KMS-11 (cell line): ENCODE results near the gene USP3.

ENCODE experiments used
- H2AFZ ChIP-seq: fragments of 200-600 bp; sonication (generic); 2 replicates; pipeline ENCODE4 v1.6.1; 2016; ENCODE audit warnings: antibody characterized with exemption, mixed run types, low read depth
- H3K27ac ChIP-seq: fragments of 200-600 bp; sonication (generic); 2 replicates; pipeline ENCODE4 v1.6.1; 2016; ENCODE audit warnings: mild to moderate bottlenecking, mixed run types
- H3K27me3 ChIP-seq: fragments of 200-600 bp; sonication (generic); 2 replicates; pipeline ENCODE4 v1.6.1; 2017; ENCODE audit warnings: mild to moderate bottlenecking, low read depth, mixed run types, moderate library complexity; ENCODE audit not compliant: insufficient read depth
- H3K36me3 ChIP-seq: fragments of 200-600 bp; sonication (generic); 2 replicates; pipeline ENCODE4 v1.6.1; 2017; ENCODE audit warnings: mild to moderate bottlenecking, mixed run types; ENCODE audit not compliant: insufficient read depth
- H3K4me1 ChIP-seq: fragments of 200-600 bp; sonication (generic); 2 replicates; pipeline ENCODE4 v1.6.1; 2016; ENCODE audit warnings: mild to moderate bottlenecking, low read depth, mixed run types; ENCODE audit not compliant: poor library complexity, severe bottlenecking
- H3K4me2 ChIP-seq: fragments of 200-600 bp; sonication (generic); 2 replicates; pipeline ENCODE4 v1.7.0; 2016; ENCODE audit warnings: mild to moderate bottlenecking, mixed run types
- H3K4me3 ChIP-seq: fragments of 200-600 bp; sonication (generic); IDR thresholded peaks from 2 replicates; pipeline ENCODE4 v1.6.1; 2017; ENCODE audit warnings: low read depth, low read length, mixed read lengths; ENCODE audit not compliant: insufficient read depth
- H3K79me2 ChIP-seq: fragments of 200-600 bp; sonication (generic); 2 replicates; pipeline ENCODE4 v1.6.1; 2016; ENCODE audit warnings: low read depth, mixed run types; ENCODE audit not compliant: insufficient read depth
- H3K9ac ChIP-seq: fragments of 200-600 bp; sonication (generic); 2 replicates; pipeline ENCODE4 v1.6.1; 2016; ENCODE audit warnings: mild to moderate bottlenecking, mixed run types
- H4K20me1 ChIP-seq: fragments of 200-600 bp; sonication (generic); 2 replicates; pipeline ENCODE4 v1.6.1; 2016; ENCODE audit warnings: mild to moderate bottlenecking, mixed run types; ENCODE audit not compliant: insufficient read depth
- TF ChIP-seq, protein P1 (sequence below): fragments of 200-600 bp; sonication (generic); conservative IDR thresholded peaks from 2 replicates; pipeline ENCODE4 v1.6.1; 2017; ENCODE audit warnings: low read depth, mild to moderate bottlenecking, antibody characterized with exemption, low read length, moderate library complexity, mixed read lengths

USP3 gene

DNA sequence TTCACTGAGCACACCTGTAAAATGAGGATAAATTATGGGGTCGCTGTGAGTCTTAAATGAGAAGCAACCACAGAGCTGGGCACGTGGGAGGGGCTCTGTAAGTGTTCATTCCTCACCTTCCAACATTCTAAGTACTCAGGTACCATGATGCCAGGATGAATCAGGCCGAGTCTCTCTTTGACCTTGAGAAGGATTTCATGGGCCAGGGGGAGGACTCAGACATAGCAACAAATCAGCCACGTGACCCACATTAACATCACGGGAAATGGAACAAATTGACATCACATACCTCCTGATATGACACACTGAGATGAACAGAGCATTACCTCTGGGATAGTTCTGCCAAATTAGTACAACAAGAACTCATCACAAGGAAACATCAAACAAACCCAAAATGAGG is 35.2 kb upstream of the USP3 start:
- Histone ChIP-seq H2AFZ (no peak overlapping the region), H3K27ac (no peak overlapping the region), H3K9ac (no peak overlapping the region), H3K4me1 (peaks cover 32% of the 10 kb centered on the region), H3K4me3 (no peak overlapping the region), H3K27me3 (no peaks in the 10 kb centered on the region), H3K36me3 (no peaks in the 10 kb centered on the region), H4K20me1 (no peaks in the 10 kb centered on the region), H3K79me2 (no peaks in the 10 kb centered on the region), H3K4me2 (no peak overlapping the region)
- TF ChIP-seq, protein P1, sequence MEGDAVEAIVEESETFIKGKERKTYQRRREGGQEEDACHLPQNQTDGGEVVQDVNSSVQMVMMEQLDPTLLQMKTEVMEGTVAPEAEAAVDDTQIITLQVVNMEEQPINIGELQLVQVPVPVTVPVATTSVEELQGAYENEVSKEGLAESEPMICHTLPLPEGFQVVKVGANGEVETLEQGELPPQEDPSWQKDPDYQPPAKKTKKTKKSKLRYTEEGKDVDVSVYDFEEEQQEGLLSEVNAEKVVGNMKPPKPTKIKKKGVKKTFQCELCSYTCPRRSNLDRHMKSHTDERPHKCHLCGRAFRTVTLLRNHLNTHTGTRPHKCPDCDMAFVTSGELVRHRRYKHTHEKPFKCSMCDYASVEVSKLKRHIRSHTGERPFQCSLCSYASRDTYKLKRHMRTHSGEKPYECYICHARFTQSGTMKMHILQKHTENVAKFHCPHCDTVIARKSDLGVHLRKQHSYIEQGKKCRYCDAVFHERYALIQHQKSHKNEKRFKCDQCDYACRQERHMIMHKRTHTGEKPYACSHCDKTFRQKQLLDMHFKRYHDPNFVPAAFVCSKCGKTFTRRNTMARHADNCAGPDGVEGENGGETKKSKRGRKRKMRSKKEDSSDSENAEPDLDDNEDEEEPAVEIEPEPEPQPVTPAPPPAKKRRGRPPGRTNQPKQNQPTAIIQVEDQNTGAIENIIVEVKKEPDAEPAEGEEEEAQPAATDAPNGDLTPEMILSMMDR = no peak

DNA sequence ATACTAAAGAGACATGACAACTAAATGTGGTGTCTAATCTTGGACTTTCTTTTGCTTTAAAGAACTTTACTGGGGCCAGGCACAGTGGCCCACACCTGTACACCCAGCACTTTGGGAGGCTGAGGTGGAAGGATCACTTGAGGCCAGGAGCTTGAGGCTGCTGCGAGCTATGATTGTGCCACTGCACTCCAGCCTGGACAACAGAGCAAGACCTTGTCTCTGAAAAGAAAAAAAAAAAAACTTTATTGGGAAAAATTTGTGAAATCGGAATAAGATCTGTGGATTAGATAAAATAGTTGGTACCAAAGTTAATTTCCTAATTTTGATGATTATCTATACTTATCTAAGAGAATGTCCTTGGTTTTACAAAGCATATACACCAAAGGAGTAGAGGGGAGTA is 34.4 kb upstream of the USP3 start:
- H3K9ac ChIP-seq = no peak overlapping the region
- no peak overlapping the region for H2AFZ ChIP-seq
- H3K79me2 ChIP-seq = no peaks in the 10 kb centered on the region
- H3K4me2 ChIP-seq = no peak overlapping the region
- TF ChIP-seq, protein P1 = no peak
- H4K20me1 ChIP-seq = no peaks in the 10 kb centered on the region
- H3K4me1 ChIP-seq = peaks cover 40% of the 10 kb centered on the region
- no peak overlapping the region for H3K27ac ChIP-seq
- no peaks in the 10 kb centered on the region for H3K36me3 ChIP-seq
- no peak overlapping the region for H3K4me3 ChIP-seq
- H3K27me3 ChIP-seq = no peaks in the 10 kb centered on the region

DNA sequence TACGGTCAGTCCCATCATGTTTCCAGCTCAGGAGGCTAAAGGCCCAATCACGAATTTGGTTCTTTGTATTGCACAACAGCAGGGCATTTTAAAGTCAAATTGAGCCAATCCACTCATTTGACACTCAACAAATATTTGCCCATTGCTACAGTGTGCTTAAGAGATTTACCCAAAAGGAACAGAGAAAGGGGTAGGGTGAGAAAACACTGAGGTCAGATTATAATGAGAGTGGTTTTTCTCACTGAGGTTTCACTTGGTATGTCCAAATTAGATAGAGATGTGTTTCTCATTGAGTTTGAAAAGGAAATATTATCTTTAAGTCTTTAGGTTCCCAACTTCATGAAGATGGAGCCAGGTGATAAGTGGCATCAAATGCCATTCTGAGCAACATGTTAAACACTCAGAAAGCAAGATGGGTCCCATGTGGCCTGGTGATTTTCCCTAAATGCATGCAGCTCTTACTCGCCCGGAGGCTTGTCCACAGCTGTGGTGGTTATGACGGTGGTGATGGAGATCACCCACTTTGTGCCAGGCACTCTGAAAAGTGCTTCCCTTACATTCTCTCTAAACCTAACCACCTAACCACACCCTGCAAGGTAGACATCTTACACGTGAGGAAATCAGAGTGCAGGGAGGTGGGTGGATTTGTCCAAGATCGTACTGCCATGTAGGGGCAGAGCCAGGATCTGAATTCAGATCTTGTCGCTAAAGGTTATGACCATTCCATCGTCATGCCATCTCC is 31.2 kb upstream of the USP3 start:
- Histone ChIP-seq H3K4me3 (no peak overlapping the region), H3K9ac (no peak overlapping the region), H2AFZ (peak overlapping the region; percentile 2; the same call in 1 of the 2 replicates), H4K20me1 (no peaks in the 10 kb centered on the region), H3K4me1 (peaks cover 31% of the 10 kb centered on the region), H3K36me3 (no peaks in the 10 kb centered on the region), H3K27me3 (no peaks in the 10 kb centered on the region), H3K4me2 (peak overlapping the region; percentile 27), H3K79me2 (no peaks in the 10 kb centered on the region), H3K27ac (peak overlapping the region; percentile 12; the same call in 1 of the 2 replicates)
- TF ChIP-seq, protein P1 = no peak

GRCh38 chr15:63473749-63473998 is 30.7 kb upstream of the USP3 start:
- TF ChIP-seq, protein P1 = no peak
- H3K36me3 ChIP-seq = no peaks in the 10 kb centered on the region
- no peak overlapping the region for H3K4me3 ChIP-seq
- H3K9ac ChIP-seq = no peak overlapping the region
- no peaks in the 10 kb centered on the region for H3K27me3 ChIP-seq
- H2AFZ ChIP-seq = peak overlapping the region; percentile 2; the same call in 1 of the 2 replicates
- H3K4me2 ChIP-seq = peak overlapping the region; percentile 27
- H3K4me1 ChIP-seq = peaks cover 31% of the 10 kb centered on the region
- H3K27ac ChIP-seq = peak overlapping the region; percentile 12; the same call in 1 of the 2 replicates
- H4K20me1 ChIP-seq = no peaks in the 10 kb centered on the region
- no peaks in the 10 kb centered on the region for H3K79me2 ChIP-seq
